ENCODE results near the gene TRIM60. TPM values are rescaled to one million over a fixed set of nuclear protein-coding genes. Genes with fewer than 3 reads are reported as not detected.
"Not testable (repeated sequence)": the region's sequence is repeated elsewhere in the genome, so short reads cannot be mapped to it uniquely, and the experiment has no call there.

Gene TRIM60
- not detected for total RNA-seq

DNA sequence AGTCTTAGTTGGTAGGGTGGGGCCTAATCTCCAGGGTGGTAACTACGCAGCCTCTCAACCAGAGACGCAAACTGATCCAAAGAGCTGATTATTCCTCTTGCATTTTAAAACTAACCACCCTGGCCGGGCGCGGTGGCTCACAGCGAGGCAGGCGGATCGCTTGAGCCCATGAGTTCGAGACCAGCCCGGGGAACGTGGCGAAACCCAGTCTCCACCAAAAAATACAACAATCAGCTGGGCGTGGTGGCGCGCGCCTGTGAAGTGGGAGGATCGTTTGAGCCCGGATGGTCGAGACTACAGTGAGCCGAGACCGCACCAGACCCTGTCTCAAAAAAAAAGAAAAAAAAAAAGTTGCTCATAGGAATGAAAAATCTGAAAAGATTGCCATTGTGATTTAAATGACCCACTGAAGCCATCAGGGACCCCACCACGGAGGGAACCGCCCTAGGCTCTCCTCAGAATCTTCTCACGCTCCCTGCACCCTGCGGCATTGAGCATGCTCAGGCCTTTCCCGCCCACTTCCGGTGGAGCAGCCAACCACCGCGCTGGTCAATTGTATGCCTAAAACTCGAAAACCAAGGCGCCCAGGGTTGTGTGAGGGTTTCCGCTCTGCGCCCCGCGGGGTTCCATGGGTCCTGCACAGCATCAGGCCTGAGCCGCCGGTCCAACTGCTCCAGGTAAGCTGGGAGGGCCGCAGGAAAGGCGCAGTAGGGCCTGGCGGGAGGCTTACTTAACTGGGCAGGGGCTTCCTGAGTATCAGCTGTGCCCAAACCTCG, at the start of gene TRIM60:
Gene TRIM60 (plus strand): TSS at position 564 of the 776 bp plus-strand sequence. CDS start 8,074 bp downstream, outside the sequence.
- H3K27me3 Mint-ChIP-seq (ENCODE audit: low read depth): peaks cover 5% of the 10 kb centered on the region

GRCh38 chr4:164989471-164989870, 42.3 kb upstream of the TRIM60 start:
- DNase-seq: no peak
- no peaks in the 10 kb centered on the region for H3K4me1 Mint-ChIP-seq (ENCODE audit: low read depth)
- peaks cover 1% of the 10 kb centered on the region for H3K27me3 Mint-ChIP-seq (ENCODE audit: low read depth)
- ATAC-seq: no peak
- no peaks in the 10 kb centered on the region for H3K36me3 Mint-ChIP-seq (ENCODE audit: insufficient read depth)
- no peak overlapping the region for H3K4me3 Mint-ChIP-seq
- no peaks in the 10 kb centered on the region for H3K9me3 Mint-ChIP-seq

More for the DNA sequence above, at the start of gene TRIM60:
- no peaks in the 10 kb centered on the region for H3K36me3 Mint-ChIP-seq (ENCODE audit: insufficient read depth)
- no peaks in the 10 kb centered on the region for H3K9me3 Mint-ChIP-seq
- no peak for DNase-seq
- H3K4me3 Mint-ChIP-seq: no peak within 1 kb of the TSS
- no peaks in the 10 kb centered on the region for H3K4me1 Mint-ChIP-seq (ENCODE audit: low read depth)
- no peak for ATAC-seq

DNA sequence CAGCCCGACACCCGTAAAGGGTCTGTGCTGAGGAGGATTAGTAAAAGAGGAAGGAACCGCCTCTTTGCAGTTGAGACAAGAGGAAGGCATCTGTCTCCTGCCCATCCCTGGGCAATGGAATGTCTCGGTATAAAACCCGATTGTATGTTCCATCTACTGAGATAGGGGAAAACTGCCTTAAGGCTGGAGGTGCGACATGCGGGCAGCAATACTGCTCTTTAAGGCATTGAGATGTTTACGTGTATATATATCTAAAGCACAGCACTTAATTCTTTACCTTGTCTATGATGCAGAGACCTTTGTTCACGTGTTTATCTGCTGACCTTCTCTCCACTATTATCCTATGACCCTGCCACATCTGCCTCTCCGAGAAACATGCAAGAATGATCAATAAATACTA, 41.0 kb upstream of the TRIM60 start:
- DNase-seq; ATAC-seq; H3K27me3 Mint-ChIP-seq (ENCODE audit: low read depth); H3K4me3 Mint-ChIP-seq; H3K9me3 Mint-ChIP-seq; H3K36me3 Mint-ChIP-seq (ENCODE audit: insufficient read depth); H3K4me1 Mint-ChIP-seq (ENCODE audit: low read depth): not testable (repeated sequence)

DNA sequence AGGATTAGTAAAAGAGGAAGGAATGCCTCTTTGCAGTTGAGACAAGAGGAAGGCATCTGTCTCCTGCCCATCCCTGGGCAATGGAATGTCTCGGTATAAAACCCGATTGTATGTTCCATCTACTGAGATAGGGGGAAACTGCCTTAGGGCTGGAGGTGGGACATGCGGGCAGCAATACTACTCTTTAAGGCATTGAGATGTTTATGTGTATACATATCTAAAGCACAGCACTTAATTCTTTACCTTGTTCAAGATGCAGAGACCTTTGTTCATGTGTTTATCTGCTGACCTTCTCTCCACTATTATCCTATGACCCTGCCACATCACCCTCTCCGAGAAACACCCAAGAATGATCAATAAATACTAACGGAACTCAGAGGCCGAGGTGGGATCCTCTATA, 35.7 kb upstream of the TRIM60 start:
- H3K9me3 Mint-ChIP-seq; H3K4me3 Mint-ChIP-seq; H3K4me1 Mint-ChIP-seq (ENCODE audit: low read depth); H3K27me3 Mint-ChIP-seq (ENCODE audit: low read depth); DNase-seq; ATAC-seq; H3K36me3 Mint-ChIP-seq (ENCODE audit: insufficient read depth): not testable (repeated sequence)

DNA sequence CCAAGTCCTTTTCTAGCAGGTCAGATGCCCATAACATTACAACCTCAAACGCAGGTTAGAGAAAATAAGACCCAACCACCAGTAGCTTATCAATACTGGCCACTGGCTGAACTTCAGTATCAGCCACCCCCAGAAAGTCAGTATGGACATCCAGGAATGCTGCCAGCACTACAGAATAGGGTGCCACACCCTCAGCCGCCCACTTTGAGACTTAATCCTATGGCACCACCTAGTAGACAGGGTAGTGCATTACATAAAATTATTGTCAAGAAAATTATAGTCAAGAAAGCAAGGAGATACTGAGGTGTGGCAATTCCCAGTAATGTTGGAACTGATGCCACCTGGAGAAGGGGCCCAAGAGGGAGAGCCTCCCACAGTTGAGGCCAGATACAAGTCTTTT, 34.5 kb upstream of the TRIM60 start:
- H3K27me3 Mint-ChIP-seq (ENCODE audit: low read depth): peaks cover 4% of the 10 kb centered on the region
- DNase-seq (no peak), ATAC-seq (no peak)
- no peak overlapping the region for H3K4me3 Mint-ChIP-seq
- no peaks in the 10 kb centered on the region for H3K36me3 Mint-ChIP-seq (ENCODE audit: insufficient read depth)
- no peaks in the 10 kb centered on the region for H3K4me1 Mint-ChIP-seq (ENCODE audit: low read depth)
- no peaks in the 10 kb centered on the region for H3K9me3 Mint-ChIP-seq

DNA sequence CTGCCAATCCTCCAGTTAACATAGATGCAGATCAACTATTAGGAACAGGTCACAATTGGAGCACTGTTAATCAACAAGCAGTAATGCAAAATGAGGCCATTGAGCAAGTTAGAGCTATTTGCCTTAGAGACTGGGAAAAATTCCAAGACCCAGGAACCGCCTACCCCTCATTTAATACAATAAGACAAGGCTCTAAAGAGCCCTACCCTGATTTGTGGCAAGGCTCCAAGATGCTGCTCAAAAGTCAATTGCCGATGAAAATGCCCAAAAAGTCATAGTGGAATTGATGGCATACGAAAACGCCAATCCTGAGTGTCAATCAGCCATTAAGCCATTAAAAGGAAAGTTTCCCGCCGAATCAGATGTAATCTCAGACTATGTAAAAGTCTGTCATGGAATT, 33.9 kb upstream of the TRIM60 start:
- no peak overlapping the region for H3K4me3 Mint-ChIP-seq
- H3K4me1 Mint-ChIP-seq (ENCODE audit: low read depth): no peaks in the 10 kb centered on the region
- ATAC-seq: no peak
- H3K36me3 Mint-ChIP-seq (ENCODE audit: insufficient read depth): no peaks in the 10 kb centered on the region
- H3K27me3 Mint-ChIP-seq (ENCODE audit: low read depth): peaks cover 4% of the 10 kb centered on the region
- no peak for DNase-seq
- no peaks in the 10 kb centered on the region for H3K9me3 Mint-ChIP-seq

DNA sequence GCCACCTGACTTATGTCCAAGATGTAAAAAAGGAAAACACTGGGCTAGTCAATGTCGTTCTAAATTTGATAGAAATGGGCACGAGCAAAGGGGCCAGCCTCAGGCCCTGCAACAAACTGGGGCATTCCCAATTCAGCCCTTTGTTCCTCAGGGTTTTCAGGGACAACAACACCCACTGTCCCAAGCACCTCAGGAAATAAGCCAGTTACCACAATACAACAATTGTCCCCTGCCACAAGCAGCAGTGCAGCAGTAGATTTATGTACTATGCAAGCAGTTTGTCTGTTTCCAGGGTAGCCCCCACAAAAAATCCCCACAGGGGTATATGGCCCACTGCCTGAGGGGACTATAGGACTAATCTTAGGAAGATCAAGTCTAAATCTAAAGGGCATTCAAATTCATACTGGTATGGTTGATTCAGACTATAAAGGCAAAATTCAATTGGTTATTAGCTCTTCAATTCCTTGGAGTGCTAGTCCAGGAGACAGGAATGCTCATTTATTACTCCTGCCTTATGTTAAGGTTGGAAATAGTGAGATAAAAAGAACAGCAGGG, 33.2 kb upstream of the TRIM60 start:
- H3K4me3 Mint-ChIP-seq; H3K4me1 Mint-ChIP-seq (ENCODE audit: low read depth); H3K9me3 Mint-ChIP-seq; H3K36me3 Mint-ChIP-seq (ENCODE audit: insufficient read depth); ATAC-seq; DNase-seq; H3K27me3 Mint-ChIP-seq (ENCODE audit: low read depth): not testable (repeated sequence)

DNA sequence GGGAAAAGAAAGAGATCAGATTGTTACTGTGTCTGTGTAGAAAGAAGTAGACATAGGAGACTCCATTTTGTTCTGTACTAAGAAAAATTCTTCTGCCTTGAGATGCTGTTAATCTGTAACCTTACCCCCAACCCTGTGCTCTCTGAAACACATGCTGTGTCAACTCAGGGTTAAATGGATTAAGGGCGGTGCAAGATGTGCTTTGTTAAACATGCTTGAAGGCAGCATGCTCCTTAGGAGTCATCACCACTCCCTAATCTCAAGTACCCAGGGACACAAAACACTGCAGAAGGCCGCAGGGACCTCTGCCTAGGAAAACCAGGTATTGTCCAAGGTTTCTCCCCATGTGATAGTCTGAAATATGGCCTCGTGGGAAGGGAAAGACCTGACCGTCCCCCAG, 29.8 kb upstream of the TRIM60 start:
- not testable (repeated sequence) for ATAC-seq; DNase-seq; H3K36me3 Mint-ChIP-seq (ENCODE audit: insufficient read depth); H3K9me3 Mint-ChIP-seq; H3K4me3 Mint-ChIP-seq; H3K27me3 Mint-ChIP-seq (ENCODE audit: low read depth); H3K4me1 Mint-ChIP-seq (ENCODE audit: low read depth)

DNA sequence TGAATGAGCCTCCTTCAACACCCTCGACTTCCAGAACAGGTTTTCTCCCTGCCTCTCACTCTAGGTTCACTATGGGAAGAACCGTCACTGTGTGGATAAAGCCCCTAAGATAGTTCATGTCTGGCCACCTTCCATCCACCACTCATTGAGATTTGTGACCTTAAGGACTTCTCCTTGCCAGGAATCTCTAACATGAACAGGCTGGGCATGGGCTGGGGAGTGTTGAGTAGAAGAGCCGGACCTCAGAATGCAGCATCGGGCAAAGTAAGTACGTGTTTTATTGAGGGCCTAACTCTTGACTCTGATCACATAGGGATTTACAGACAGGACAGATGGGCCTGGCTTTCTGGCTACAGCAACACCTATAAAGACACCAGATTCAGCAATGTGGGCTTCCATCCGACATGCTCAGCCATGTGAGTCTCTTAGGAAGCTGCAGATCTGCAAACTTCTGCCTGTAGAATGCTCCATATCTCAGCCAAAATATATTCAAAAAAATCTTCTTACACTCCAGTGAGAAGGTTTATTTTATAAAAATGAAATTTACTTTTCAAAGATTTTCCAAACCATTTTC, 26.4 kb upstream of the TRIM60 start:
- H3K4me3 Mint-ChIP-seq: no peak overlapping the region
- ATAC-seq (no peak), DNase-seq (no peak)
- H3K4me1 Mint-ChIP-seq (ENCODE audit: low read depth): no peaks in the 10 kb centered on the region
- H3K9me3 Mint-ChIP-seq: no peaks in the 10 kb centered on the region
- H3K27me3 Mint-ChIP-seq (ENCODE audit: low read depth): peaks cover 8% of the 10 kb centered on the region
- no peaks in the 10 kb centered on the region for H3K36me3 Mint-ChIP-seq (ENCODE audit: insufficient read depth)

- Mint-ChIP-seq H3K36me3 (ENCODE audit: insufficient read depth) (no peaks in the 10 kb centered on the region), H3K9me3 (no peaks in the 10 kb centered on the region)
These were observed 25.3 kb upstream of the TRIM60 start for GRCh38 chr4:165006456-165006855.

DNA sequence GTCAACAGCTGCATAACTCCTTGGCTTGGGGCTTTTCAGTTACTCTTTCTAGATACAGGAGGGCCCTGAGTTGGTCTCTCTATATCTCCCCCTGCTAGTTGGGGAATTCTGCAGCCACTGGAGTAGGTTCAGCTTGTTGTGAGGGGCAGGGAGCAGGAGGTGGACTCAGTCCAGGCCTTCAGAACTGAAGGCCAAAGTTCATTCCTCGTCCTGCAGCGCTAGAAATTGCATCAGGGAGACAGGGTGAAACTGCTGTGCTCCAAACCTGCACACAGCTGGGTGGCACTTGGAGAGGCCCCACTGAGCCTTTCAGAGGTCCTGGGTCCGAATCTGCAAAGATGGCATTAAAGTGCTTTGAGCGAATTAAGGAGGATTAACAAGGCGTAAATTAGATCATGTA, 24.9 kb upstream of the TRIM60 start:
- Mint-ChIP-seq H3K4me1 (ENCODE audit: low read depth) (no peaks in the 10 kb centered on the region), H3K9me3 (no peaks in the 10 kb centered on the region), H3K36me3 (ENCODE audit: insufficient read depth) (no peaks in the 10 kb centered on the region), H3K4me3 (no peak overlapping the region), H3K27me3 (ENCODE audit: low read depth) (peaks cover 11% of the 10 kb centered on the region)
- DNase-seq: no peak
- ATAC-seq: no peak

More at GRCh38 chr4:165006456-165006855, 25.3 kb upstream of the TRIM60 start:
- Mint-ChIP-seq H3K4me3 (no peak overlapping the region), H3K27me3 (ENCODE audit: low read depth) (peaks cover 11% of the 10 kb centered on the region), H3K4me1 (ENCODE audit: low read depth) (no peaks in the 10 kb centered on the region)
- no peak for DNase-seq
- ATAC-seq: no peak

- ATAC-seq (peak; percentile 59 to 79), DNase-seq (no peak)
- Mint-ChIP-seq H3K27me3 (ENCODE audit: low read depth) (peaks cover 17% of the 10 kb centered on the region), H3K9me3 (no peaks in the 10 kb centered on the region), H3K4me1 (ENCODE audit: low read depth) (no peaks in the 10 kb centered on the region), H3K36me3 (ENCODE audit: insufficient read depth) (no peaks in the 10 kb centered on the region), H3K4me3 (no peak overlapping the region)
These were observed 22.1 kb upstream of the TRIM60 start for GRCh38 chr4:165009493-165010227.

DNA sequence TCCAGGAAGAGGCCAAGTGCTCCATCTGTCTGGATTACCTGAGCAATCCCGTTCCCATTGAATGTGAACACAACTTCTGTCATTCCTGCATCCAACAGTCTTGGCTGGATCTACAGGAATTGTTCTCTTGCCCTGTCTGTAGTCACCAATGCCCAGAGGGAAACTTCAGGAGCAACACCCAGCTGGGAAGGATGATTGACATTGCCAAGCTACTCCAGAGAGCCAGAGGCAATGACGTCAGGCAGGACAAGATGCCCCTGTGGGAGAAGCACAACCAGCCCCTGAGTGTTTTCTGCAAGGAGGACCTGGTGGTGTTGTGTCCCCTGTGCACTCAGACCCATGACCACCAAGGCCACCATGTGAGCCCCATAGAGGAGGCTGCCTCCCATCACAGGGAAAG, 21.3 kb upstream of the TRIM60 start:
- no peak overlapping the region for H3K4me3 Mint-ChIP-seq
- no peaks in the 10 kb centered on the region for H3K9me3 Mint-ChIP-seq
- peaks cover 11% of the 10 kb centered on the region for H3K27me3 Mint-ChIP-seq (ENCODE audit: low read depth)
- DNase-seq: no peak
- no peak for ATAC-seq
- no peaks in the 10 kb centered on the region for H3K36me3 Mint-ChIP-seq (ENCODE audit: insufficient read depth)
- H3K4me1 Mint-ChIP-seq (ENCODE audit: low read depth): no peaks in the 10 kb centered on the region

DNA sequence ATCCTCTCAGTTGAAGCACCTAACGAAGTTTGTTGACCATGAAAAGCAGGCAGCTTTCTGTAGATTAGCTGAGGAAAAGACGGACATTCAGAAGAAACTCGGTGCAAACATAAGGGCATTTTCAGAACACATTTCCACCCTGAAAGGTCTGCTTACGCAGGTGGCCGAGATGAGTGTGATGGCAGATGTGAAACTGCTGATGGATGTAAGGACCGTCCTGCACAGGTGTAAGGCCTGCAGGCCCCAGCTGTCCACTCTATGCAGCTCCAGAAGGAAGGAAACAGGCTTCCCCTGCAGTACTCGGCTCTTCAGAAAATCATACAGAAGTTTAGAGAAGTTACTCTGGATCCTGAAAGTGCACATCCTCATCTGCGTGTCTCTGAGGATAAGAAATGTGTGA, 20.8 kb upstream of the TRIM60 start:
- H3K36me3 Mint-ChIP-seq (ENCODE audit: insufficient read depth): no peaks in the 10 kb centered on the region
- ATAC-seq (no peak), DNase-seq (no peak)
- no peaks in the 10 kb centered on the region for H3K9me3 Mint-ChIP-seq
- no peaks in the 10 kb centered on the region for H3K4me1 Mint-ChIP-seq (ENCODE audit: low read depth)
- peaks cover 11% of the 10 kb centered on the region for H3K27me3 Mint-ChIP-seq (ENCODE audit: low read depth)
- no peak overlapping the region for H3K4me3 Mint-ChIP-seq
